Muscle of back (tissue), 13 donors: ENCODE results near the gene QPCT. TPM values are rescaled to one million over a fixed set of nuclear protein-coding genes. Genes with fewer than 3 reads are reported as not detected.
"Not testable (repeated sequence)": the region's sequence is repeated elsewhere in the genome, so short reads cannot be mapped to it uniquely, and the experiment has no call there.

Source experiments
- DNase-seq, 3 donors: peaks; one replicate each; pipeline versions ENCODE4 v3.0.0 to v3.0.0-alpha.2; 2013
- long read RNA-seq, 9 donors: transcript quantifications; one replicate each; lab custom pipeline, GENCODE V29; 2026
- polyA plus RNA-seq, 10 donors: library from polyadenylated mRNA; unstranded; fragments of 120-200 nt; gene quantifications; one replicate each; pipeline ENCODE4 v1.2.1, GENCODE V29; 2013; ENCODE audit not compliant: insufficient read length in 10 of 10

The QPCT gene
- 10 to 100 TPM in 4 of 10 donors, 1 to 10 TPM in 6; 5.9 to 21.5 (median 9.3) TPM for polyA plus RNA-seq
- long read RNA-seq, donor 1, partial matches to known transcripts, result 0 of 3 reads
- long read RNA-seq, donor 1, other reads (novel, unspliced or antisense), result 0 of 3 reads
- long read RNA-seq, donor 2, partial matches to known transcripts, result 0 of 1 reads
- long read RNA-seq, donor 2, other reads (novel, unspliced or antisense), result 0 of 1 reads
- long read RNA-seq, donor 3, result 0 reads
- long read RNA-seq, donor 4, partial matches to known transcripts, result 0 of 4 reads
- long read RNA-seq, donor 4, other reads (novel, unspliced or antisense), result 0 of 4 reads
- long read RNA-seq, donor 5, partial matches to known transcripts, result 0 of 2 reads
- long read RNA-seq, donor 5, other reads (novel, unspliced or antisense), result 0 of 2 reads
- long read RNA-seq, donor 6, partial matches to known transcripts, result 0 of 4 reads
- long read RNA-seq, donor 6, other reads (novel, unspliced or antisense), result 0 of 4 reads
- long read RNA-seq, donor 7, partial matches to known transcripts, result 0 of 4 reads
- long read RNA-seq, donor 7, other reads (novel, unspliced or antisense), result 0 of 4 reads
- long read RNA-seq, donor 8, transcript QPCT-201 (7 exons, 1,739 nt), result major isoform, 5 of 5 reads
- long read RNA-seq, donor 8, partial matches to known transcripts, result 0 of 5 reads
- long read RNA-seq, donor 8, other reads (novel, unspliced or antisense), result 0 of 5 reads
- long read RNA-seq, donor 9, result 0 reads

GRCh38 chr2:37344453-37345361, at the start of gene QPCT:
TSS of gene QPCT (plus strand) at chr2:37344630. CDS start at chr2:37344732, 102 bp downstream.
- peak in 2 of 3 donors; percentile 53 to 83 for DNase-seq

DNA sequence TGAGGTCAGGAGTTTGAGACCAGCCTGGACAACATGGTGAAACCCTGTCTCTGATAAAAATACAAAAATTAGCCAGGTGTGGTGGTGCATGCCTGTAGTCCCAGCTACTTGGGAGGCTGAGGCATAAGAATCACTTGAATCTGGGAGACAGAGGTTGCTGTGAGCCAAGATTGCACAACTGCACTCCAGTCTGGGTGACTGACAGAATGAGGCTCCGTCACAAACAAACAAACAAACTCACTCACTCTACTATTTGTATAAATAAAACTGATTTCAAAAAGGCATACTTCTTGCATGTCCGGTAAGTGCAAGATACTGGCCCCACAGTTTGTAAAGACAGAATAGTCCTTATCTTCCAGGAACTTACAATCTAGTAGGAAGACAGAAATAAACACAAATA, 49.6 kb upstream of the QPCT start:
- not testable (repeated sequence) for DNase-seq

DNA sequence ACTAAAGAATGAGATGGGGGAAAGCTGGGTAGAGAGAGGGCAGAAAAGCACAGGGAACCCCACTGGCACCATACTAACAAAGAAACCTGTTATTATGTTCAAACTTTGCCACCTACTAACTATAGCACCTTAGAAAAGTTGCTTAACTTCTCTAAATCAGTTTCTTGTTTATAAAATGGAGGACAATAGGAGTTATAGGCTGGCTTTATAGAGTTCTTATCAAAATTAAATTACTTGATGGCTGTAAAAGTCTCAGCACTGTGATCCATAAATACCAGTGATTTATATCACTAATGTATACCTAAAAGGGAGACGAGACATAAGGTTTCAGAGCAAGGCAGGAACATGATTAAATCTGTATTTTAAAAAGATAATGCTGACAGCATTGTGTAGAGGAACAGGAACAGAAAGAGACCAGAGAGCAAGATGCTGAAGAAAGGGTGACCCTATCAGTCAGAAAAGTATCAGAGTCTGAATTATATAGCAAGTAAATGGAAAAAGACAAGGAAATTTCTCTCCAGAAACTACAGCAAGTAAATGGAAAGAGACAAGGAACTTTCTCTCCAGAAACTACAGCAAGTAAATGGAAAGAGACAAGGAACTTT, 48.9 kb upstream of the QPCT start:
- no peak for DNase-seq

DNA sequence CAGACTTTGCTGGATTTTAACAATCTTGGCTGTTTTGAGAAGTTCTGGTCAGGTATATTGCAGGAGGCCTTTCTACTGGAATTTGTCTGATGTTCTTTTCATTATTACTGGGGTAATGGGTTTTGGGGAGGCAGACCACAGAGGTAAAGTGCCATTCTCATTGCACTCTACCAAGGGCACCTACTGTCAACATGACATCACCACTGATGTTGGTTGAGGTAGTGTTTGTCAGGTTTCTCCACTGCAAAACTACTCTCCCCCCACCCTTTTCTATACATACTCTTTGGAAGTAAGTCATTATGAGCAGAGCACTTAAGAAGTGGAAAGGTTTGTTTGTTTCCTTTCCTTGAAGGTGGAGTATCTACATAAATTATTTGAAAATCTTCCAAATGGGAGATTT, 46.8 kb upstream of the QPCT start:
- no peak for DNase-seq

- no peak for DNase-seq
These were observed 44.3 kb upstream of the QPCT start for GRCh38 chr2:37300146-37300545.

DNA sequence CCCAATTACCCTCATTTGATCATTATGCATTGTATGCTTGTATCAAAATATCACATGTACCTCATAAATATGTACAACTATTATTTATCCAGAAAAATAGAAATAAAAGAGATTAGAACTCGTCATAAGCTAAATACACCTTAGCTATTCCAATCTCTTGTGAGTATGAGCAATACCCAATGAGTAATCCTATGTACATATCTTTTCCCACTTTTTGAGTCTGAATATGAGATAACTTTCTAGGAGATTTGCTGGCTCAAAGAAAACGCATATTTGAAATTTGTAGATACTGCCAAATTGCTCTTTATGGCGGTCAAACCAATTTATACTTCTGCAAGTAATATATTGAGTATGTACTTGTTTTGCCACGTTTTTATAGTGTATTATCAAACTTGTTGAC, 43.9 kb upstream of the QPCT start:
- no peak for DNase-seq

GRCh38 chr2:37301408-37301807, 43.0 kb upstream of the QPCT start:
- no peak for DNase-seq

- no peak for DNase-seq
These were observed 41.7 kb upstream of the QPCT start for GRCh38 chr2:37302701-37303252.

- DNase-seq, result no peak
These were observed 38.4 kb upstream of the QPCT start for GRCh38 chr2:37306024-37306423.

DNA sequence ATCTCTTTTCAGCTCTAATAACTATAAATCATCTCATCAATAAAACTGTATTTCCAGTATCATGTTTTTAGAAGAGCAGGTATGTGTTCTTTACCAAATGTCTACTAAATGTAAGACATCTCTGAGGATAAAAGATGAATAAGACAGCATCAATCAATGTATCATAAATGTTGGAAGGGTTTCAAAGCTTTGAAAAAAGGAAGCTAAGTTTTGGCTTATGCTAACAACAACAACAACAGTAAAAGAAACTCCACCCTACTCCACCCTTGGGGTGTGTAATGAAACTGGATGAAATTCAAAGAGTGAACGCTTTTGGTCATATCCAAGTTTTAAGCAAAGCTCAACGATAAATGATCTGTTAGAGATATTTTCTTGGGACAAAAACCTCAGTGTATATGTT, 36.9 kb upstream of the QPCT start:
- DNase-seq, result peak in 1 of 3 donors; percentile 25

GRCh38 chr2:37315364-37315763, 29.1 kb upstream of the QPCT start:
- no peak for DNase-seq

GRCh38 chr2:37316181-37316580, 28.2 kb upstream of the QPCT start:
- DNase-seq, result no peak

DNA sequence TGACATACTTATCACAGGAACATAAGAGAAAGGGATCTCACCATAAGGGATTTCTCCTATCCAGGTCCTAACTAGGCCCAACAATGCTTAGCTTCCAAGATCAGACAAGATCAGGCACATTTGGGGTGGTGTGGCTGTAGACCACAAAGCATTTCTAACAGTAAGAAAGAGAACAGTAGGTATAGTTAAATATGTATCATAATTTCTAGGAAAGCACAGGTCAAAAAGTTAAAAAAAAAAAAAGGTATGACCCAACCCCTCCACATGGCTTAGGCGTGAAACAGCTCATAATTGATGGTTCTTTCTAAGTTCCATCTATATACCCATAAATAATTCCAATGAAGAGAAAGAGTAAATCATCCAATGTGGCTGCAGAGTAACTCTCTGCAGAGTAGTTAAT, 26.7 kb upstream of the QPCT start:
- DNase-seq, result no peak

GRCh38 chr2:37318401-37318800, 26.0 kb upstream of the QPCT start:
- no peak for DNase-seq

GRCh38 chr2:37319754-37320609, 24.4 kb upstream of the QPCT start:
- no peak for DNase-seq

- no peak for DNase-seq
These were observed 23.3 kb upstream of the QPCT start for GRCh38 chr2:37321029-37321682.

DNA sequence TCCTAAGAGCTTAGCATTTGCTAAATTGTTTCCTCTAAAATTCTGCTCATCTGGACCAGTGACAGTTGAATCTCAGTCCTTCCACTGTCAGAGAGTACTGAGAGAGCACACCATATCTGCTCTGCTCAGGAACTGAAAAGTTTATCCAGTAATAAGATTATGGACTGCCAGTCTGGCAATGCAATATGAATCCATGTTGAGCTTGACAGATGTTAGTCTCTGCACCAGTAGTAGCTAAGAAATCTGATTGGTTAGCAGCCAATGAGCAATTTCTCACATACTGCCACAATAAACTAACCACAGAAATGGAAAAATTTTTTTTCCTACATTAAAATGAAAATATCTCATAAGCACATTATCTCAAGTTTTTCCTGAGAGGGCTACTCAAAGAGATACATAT, 22.1 kb upstream of the QPCT start:
- DNase-seq, result no peak

DNA sequence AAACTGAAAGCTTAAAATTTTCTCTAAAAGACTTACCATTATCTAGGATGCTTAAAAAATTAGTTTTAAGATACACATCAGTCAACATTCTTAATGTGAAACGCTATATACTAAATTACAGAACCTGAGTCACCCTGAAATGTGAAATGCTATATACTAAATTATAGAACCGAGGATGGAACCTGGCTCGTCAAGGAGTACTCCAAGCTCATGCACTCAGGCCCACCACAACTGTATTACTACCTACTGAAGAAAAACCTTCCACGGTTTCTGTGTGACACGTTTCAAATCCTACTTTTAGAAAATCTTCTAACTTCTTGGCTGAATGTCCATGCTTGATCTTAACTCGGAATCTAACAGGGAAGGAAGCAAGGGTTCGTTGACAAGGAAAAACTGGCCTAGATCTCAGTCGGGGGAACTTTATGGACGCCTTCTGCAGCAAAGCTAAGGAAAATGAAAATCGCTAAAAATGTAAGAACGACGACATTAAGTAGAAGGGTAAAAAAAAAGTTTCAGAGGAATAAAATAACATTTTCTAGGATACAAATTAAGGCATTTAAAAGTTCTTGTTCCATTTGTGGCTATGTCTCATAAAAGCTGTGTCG, 21.2 kb upstream of the QPCT start:
- DNase-seq, result peak in 1 of 3 donors; percentile 56
